WERI-Rb-1 (cell line): ENCODE measurements around the gene NFYA.
A peak's percentile ranks its signal among the peaks of the same experiment; 100 is the strongest.

ENCODE experiments used
- DNase-seq: peaks from one replicate; pipeline ENCODE4 v3.0.0-alpha.2; 2020
- H3K27ac ChIP-seq: fragments of 250-450 bp; sonication (Bioruptor Pico); 2 replicates; pipeline ENCODE4 v1.5.1; 2020; ENCODE audit warnings: mild to moderate bottlenecking, moderate library complexity
- H3K27me3 ChIP-seq: fragments of 250-450 bp; sonication (Bioruptor Pico); 2 replicates; pipeline ENCODE4 v1.5.1; 2021; ENCODE audit warnings: mild to moderate bottlenecking, low read depth, moderate library complexity; ENCODE audit not compliant: insufficient read depth, severe bottlenecking
- H3K36me3 ChIP-seq: fragments of 250-450 bp; sonication (Bioruptor Pico); 2 replicates; pipeline ENCODE4 v1.5.1; 2020; ENCODE audit warnings: mild to moderate bottlenecking, moderate library complexity
- H3K4me3 ChIP-seq: 2 replicates; pipeline ENCODE4 v1.5.1; 2011; ENCODE audit warnings: low read depth, mild to moderate bottlenecking, control low read depth, low read length
- H3K9me3 ChIP-seq: fragments of 250-450 bp; sonication (Bioruptor Pico); 2 replicates; pipeline ENCODE4 v1.5.1; 2021; ENCODE audit warnings: mild to moderate bottlenecking, moderate library complexity; ENCODE audit not compliant: severe bottlenecking
- TF ChIP-seq, protein P1 (sequence below): IDR thresholded peaks from 2 replicates; pipeline ENCODE4 v1.5.1; 2011; ENCODE audit warnings: low read depth, mild to moderate bottlenecking, control low read depth, inconsistent platforms, low read length

The NFYA gene

DNA sequence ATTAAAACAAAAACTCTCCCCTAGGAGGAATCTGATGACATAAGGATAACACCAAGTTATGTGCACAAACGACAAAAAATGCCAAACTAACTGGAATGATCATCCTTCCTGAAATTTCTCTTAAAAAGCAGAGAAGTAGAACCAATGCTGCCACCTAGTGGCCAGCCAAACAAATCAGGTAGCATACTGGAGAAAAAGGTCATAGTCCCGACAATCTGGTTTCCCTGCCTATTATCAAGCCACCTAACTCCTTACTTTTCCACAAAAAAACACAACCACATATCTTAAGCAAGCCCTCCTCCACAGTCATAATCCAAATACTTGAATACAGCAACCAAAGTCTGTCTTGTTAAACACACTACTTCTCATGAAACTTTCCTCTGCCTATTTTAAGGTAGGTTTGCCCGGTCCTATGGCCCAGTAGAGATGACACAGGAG lies 5.9 kb upstream of the NFYA start:
- TF ChIP-seq, protein P1, sequence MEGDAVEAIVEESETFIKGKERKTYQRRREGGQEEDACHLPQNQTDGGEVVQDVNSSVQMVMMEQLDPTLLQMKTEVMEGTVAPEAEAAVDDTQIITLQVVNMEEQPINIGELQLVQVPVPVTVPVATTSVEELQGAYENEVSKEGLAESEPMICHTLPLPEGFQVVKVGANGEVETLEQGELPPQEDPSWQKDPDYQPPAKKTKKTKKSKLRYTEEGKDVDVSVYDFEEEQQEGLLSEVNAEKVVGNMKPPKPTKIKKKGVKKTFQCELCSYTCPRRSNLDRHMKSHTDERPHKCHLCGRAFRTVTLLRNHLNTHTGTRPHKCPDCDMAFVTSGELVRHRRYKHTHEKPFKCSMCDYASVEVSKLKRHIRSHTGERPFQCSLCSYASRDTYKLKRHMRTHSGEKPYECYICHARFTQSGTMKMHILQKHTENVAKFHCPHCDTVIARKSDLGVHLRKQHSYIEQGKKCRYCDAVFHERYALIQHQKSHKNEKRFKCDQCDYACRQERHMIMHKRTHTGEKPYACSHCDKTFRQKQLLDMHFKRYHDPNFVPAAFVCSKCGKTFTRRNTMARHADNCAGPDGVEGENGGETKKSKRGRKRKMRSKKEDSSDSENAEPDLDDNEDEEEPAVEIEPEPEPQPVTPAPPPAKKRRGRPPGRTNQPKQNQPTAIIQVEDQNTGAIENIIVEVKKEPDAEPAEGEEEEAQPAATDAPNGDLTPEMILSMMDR = peak; percentile 86
- H3K27me3 ChIP-seq = no peaks in the 10 kb centered on the region
- H3K4me3 ChIP-seq = no peak overlapping the region
- peaks cover 44% of the 10 kb centered on the region for H3K36me3 ChIP-seq
- no peak overlapping the region for H3K27ac ChIP-seq
- DNase-seq = peak; percentile 78
- H3K9me3 ChIP-seq = no peaks in the 10 kb centered on the region

DNA sequence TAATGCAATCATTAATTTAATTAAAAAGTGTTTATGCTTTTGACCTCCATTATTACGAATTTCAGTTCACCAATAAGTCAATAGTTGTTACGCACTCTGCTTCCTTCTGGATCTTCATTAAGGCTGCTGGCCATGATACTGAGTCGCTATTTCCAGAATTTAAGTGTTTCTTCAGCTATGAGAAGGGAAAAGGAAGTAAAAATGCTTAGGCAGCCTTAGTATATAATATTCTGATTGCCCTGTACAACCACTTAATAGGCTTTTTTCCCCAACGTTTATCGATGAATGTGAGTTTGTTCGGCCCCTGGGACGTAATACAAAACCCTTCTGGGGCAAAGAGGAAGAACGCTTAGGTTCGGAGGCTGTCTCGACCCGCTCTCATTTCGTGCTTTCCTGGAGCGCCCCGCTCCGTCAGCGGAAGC lies 1.3 kb upstream of the NFYA start:
- TF ChIP-seq, protein P1 = peak; percentile 58
- peaks cover 11% of the 10 kb centered on the region for H3K36me3 ChIP-seq
- H3K4me3 ChIP-seq = peak overlapping the region; percentile 99
- no peak for DNase-seq
- peak overlapping the region; percentile 98 for H3K27ac ChIP-seq
- H3K9me3 ChIP-seq = no peaks in the 10 kb centered on the region
- no peaks in the 10 kb centered on the region for H3K27me3 ChIP-seq

DNA sequence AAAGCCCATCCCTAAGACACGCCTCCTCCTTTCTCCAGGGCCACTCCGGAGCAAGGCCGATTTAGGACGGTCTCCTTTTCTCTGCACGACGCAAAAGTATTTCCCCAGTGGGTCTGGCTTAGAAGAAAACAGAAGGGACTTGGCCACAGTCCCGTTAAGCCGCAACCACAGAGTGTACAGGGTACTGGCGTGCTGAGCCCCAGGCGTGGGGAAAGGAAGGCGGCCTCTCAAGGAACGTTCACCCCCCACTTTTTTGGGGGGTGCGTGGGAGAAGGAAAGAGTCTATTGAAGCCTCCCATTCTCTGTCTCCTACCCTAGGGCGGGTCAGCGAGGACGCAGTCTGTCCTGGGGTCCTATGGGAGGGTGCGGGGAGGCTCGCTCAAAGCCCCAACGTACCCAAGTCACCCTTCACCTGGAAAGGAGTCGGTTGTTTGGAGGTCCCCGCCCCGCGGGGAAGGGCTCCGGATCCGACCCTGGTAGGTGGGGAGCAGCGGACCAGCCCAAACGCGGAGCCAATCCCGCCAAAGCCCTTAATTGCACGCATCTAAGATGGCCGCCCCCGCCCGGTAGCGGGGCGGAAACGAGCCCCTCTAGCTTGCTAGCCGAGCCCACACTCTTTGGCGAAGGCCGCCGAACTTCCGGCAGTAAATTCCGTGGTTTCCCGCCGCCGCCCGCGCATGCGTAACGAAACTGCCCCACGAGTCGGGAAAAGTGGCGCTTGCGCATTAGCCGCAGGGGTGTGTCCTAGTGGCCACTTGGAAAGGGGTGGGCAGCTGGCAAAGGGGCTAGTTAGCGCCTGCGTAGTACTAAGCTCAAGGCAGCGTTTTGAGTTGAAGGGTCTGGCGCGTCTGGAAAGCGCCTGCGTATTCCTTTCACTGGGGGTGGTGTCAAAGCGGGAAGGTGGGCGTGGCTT lies 595 bp upstream of the NFYA start, which contains the start of gene OARD1:
Gene OARD1, minus strand, starts transcription at position 434 of the 913 bp plus-strand sequence. CDS start 722 bp downstream, outside the sequence.
- Histone ChIP-seq H3K4me3 (peak within 1 kb of the TSS; percentile 99), H3K27me3 (no peaks in the 10 kb centered on the region), H3K36me3 (peaks cover 8% of the 10 kb centered on the region), H3K9me3 (no peaks in the 10 kb centered on the region), H3K27ac (peak within 1 kb of the TSS; percentile 98)
- TF ChIP-seq, protein P1 = peak; percentile 9; the same call in 1 of the 2 replicates
- peak; percentile 100 for DNase-seq

DNA sequence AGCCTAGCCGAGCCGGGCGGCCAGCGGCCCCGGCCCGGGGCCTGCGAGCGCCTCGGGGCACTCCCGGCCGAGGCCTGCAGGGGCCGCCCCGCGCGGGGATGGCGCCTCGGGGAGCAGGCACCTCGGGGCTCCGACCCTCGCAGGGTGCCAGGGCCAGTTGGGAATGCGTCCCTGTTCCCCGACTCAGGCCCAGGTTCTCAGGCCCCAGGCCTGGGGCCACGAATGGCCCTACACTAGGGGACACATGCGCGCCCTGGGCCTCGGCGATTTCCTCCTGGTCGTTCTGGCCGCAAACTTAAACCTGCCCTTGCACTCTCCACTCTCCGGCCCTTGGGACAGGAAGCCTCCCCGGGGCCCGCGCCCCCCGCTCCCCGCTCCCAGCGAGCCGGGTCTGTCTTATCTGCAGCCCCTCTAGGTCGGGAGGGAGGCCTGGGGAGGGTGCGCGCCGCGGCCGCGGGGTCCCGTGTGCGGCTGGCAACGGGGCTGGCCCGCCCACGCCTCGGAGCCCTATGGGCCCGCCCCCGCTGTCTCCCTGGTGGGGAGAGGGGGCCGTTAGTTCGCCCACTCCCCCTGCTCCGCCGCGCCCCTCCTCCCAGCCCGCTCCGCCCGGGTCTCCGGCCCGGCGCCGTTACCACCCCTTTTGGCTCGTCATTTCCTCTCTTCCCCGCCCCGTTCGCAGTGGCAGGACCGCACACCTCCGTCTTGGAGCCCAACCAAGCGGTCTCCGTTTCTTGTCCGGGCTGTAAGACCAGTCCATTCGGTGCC lies 611 bp downstream of the NFYA start:
- DNase-seq = peak; percentile 96

DNA sequence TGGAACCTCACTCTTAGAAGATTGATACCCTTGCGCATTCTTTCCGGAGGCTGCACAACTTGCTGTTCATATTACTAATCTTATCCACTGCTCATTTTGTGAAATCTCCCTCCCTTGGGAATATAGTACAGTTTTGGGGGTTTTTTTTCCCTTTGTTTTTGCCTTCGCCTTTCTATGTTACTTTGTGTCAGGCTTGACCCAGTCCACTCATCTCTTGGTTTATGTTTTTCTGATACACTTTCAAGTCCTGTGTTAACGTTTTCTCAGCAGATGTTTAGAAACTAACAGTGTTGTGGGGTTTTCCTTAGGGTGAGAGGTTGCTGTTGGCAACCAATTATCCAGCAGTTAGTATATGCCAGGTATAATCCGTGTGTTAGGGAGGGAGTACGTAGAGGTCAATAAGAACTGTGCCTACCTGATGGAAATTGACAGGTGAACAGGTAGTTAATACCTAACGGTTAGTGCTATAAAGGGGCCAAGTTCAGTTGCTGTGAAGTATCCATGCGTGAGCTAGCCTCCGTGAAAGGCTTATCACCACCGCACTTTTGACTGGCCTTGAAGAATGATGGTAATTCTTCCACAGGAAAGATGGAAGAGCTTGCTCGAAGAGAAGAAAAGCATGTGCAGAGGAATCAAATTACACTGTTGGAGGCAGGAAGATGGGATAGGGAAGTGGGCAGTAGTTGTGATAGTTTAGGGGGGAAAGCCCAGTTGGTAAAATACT lies 1.4 kb downstream of the NFYA start:
- Histone ChIP-seq H3K9me3 (no peaks in the 10 kb centered on the region), H3K27me3 (no peaks in the 10 kb centered on the region), H3K4me3 (peak overlapping the region; percentile 99), H3K27ac (peak overlapping the region; percentile 98), H3K36me3 (peaks cover 14% of the 10 kb centered on the region)
- TF ChIP-seq, protein P1 = no peak
- no peak for DNase-seq

More for the DNA sequence above, 611 bp downstream of the NFYA start:
- H3K27ac ChIP-seq = peak overlapping the region; percentile 98
- H3K36me3 ChIP-seq = peaks cover 7% of the 10 kb centered on the region
- TF ChIP-seq, protein P1 = peak; percentile 54
- H3K4me3 ChIP-seq = peak overlapping the region; percentile 99
- no peaks in the 10 kb centered on the region for H3K27me3 ChIP-seq
- H3K9me3 ChIP-seq = no peaks in the 10 kb centered on the region
